NCI-H226 (cell line): ENCODE measurements around the gene SELPLG.
A peak's percentile ranks its signal among the peaks of the same experiment; 100 is the strongest.

Source experiments
- DNase-seq: peaks from one replicate; pipeline ENCODE4 v3.0.0-alpha.2; 2015

The SELPLG gene

DNA sequence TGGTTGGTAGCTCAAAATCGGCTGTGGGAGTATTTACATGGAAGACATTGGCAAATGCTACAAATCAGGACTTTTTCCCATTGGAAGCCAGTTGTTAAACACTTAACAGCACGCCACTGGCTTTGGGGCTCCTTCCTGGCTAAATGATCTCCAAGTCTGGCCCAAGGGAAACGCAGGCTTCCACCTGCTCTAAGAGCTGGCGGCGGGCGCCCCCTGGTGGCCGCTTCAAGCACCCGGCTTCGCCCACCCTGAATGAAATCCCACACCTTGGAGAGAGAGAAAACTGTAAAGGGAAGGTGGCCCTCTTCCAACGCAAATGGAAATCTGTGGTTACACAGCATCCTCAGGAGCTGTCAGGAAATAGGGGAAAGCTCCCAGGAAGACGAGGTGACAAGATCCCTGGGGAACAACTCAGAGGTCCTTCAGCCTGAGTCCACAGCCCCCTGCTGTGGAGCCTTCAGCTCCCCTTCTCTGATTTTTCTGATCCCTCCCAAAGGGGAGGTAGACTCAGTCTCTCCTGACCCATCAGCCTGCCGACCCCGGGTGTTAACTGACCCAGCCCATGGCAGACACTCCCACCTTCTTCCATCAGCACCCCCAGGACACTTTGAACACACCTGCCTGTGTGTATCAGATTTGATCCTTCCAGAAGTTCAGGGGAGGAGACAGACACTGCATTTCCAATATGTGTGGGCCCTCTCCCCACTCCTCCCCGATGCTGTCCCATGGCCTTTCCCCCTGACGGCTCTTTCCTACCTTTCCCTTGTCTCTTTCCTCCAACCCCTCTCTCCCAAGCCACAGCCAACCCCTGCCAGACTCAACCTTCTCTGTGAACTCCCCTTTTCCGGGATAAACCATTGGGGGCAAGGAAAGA, 15.4 kb downstream of the SELPLG start:
- peak; percentile 58 for DNase-seq

- DNase-seq: no peak
These were observed 16.5 kb downstream of the SELPLG start for GRCh38 chr12:108616941-108617858.

GRCh38 chr12:108616359-108616758, 17.3 kb downstream of the SELPLG start:
- DNase-seq: no peak

- DNase-seq: no peak
These were observed 17.8 kb downstream of the SELPLG start for GRCh38 chr12:108615918-108616317.

- no peak for DNase-seq
These were observed 19.1 kb downstream of the SELPLG start for GRCh38 chr12:108614639-108615038.

GRCh38 chr12:108614041-108614440, 19.7 kb downstream of the SELPLG start:
- DNase-seq: no peak

- DNase-seq: no peak
These were observed 20.1 kb downstream of the SELPLG start for GRCh38 chr12:108613548-108613947.

DNA sequence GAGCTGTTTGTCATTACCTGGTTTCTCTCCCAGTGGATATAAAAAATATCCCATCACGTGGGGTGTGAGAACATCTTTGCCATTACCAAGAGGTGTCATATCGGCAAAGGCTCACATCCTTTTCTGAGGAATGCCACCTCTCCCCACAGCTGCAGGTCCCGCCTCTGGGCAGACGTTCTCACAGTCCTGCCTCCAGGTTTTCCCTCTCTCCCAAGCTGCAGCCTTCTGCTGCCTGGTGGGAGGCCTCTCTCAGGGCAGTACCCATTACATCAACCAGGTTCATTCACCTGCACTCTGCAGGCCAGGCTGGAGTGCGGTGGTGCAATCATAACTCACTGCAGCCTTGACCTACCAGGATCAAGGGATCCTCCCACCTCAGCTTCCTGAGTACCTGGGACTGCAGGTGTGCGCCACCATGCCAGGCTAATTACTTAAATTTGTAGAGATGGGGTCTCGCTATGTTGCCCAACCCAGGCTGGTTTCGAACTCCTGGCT, 20.9 kb downstream of the SELPLG start:
- no peak for DNase-seq

DNA sequence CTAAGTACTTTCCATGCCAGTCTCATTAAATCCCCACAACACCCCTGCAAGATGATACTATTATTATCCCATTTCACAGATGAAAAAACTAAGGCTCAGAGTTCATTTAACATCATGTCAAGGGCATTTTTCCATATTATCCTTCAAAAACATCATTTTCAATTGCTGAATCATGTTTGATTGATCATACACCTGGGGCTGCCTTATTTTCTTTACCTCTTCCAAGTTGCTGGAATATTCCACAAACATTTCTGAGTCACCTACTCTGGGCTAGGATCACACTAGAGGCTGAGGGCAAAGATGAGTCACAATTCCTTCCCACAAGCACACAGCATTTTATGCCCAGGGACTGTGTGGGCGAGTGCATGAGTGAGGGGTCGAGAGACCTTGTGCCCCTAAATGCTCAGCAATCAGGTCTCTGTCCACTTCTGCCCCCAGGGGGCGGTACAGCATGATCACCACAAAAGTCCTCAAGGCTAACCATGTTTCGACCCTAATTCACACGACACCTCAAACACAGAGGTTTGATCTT, 21.7 kb downstream of the SELPLG start:
- DNase-seq: peak; percentile 77

DNA sequence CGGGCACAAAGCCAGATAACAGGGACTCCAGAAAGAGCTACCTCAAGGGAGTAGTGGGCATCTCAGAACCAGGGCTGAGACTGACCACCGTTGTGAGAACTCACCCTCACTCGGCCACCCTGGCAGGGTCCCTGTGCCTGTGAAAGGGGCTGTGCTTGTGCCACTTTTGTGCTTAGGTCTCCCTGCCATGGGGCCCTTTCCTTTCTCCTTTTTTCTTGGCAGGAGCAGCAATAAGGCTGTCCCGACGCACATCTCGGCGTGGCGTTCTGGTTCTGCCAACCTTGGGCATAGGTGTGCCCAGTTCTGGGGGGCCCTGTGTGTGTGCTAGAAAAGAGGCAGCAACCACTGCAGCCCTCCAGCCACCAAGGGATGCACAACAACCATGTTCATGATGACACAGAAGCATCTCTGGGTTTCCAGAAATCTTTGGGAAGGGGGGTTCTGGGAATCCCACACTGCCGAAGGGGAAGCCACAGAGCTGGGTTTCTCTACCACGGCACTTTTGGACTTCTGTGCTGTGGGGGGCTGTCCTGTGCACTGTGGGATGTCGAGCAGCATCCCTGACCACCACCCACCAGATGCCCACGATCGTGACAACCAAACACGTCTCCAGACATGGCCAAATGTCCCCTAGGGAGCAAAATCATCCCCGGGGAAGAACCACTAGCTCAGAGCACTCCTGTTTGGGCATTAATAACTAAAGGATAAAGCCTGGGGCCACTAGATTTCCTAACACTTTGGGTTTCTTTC, 22.7 kb downstream of the SELPLG start:
- DNase-seq: no peak

DNA sequence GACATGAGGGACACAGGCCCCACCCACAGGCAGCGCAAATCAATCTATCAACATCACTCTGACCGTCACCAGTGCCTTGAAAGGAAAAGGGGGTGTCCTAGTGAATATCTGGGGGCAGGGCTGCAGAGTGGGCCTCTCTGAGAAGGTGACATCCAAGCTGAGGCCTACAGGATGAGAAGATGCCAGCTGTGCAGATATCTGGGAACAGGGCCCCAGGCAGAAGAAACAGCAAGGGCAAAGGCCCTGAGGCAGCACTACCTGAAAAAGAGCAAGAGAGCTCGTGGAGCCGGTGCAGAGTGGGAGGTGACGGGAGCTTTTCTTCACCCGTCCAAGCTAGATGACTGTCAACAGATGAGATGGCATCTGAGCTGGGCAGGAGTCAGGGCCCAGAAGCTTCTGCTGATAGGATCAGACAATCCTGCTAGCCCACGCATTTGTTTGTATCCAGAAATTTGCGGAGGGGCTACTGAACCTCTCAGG, 23.3 kb downstream of the SELPLG start:
- DNase-seq: no peak

GRCh38 chr12:108609537-108610335, 24.0 kb downstream of the SELPLG start:
- DNase-seq: no peak

- DNase-seq: no peak
These were observed 25.1 kb downstream of the SELPLG start for GRCh38 chr12:108608616-108609015.

GRCh38 chr12:108607981-108608600, 25.6 kb downstream of the SELPLG start:
- DNase-seq: no peak

GRCh38 chr12:108606492-108606891, 27.2 kb downstream of the SELPLG start:
- no peak for DNase-seq

DNA sequence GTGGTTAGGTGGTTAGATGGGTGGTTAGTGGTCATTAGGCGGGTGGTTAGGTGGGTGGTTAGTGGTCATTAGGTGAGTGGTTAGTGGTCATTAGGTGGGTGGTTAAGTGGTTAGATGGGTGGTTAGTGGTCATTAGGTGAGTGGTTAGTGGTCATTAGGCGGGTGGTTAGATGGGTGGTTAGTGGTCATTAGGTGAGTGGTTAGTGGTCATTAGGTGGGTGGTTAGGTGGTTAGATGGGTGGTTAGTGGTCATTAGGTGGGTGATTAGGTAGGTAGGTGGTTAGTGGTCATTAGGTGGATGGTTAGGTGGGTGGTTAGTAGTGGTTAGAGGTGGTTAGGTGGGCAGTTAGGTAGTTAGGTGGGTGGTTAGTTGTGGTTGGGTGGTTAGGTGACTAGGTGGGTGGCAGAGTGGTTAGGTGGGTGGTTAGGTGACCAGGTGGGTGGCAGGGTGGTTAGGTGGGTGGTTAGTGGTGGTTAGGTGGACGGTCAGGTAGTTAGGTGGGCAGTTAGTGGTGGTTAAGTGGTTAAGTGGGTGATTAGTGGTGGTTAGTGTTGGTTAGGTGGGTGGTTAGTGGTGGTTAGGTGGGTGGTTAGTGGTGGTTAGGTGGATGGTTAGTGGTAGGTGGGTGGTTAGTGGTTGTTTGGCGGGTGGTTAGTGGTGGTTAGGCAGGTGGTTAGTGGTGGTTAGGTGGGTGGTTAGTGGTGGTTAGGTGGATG, 27.8 kb downstream of the SELPLG start:
- no peak for DNase-seq

- no peak for DNase-seq
These were observed 28.5 kb downstream of the SELPLG start for GRCh38 chr12:108605000-108605689.

- no peak for DNase-seq
These were observed 29.3 kb downstream of the SELPLG start for GRCh38 chr12:108604208-108604941.

DNA sequence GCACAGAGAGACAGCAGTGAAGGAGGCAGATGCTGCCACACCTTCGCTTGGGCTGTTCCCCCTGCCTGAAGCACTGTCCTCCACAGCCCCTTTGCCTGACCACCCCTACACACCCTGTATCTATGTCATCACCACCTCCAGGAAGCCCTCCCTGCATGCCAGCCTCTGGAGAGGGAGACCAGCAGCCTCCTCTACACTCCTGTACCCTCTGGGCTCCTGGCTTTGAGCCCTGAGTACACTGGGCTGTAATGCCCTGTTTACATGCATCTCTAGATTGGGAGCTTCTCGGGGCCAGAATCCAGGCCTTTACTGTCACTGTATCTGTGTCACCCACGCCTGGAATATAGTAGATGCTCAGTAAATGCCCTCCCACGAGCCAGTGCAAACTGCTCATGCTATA, 30.0 kb downstream of the SELPLG start:
- DNase-seq: no peak
